MM.1S (cell line): ENCODE data around the gene FARS2.

Source experiments
- DNase-seq: peaks from one replicate; pipeline ENCODE4 v3.0.0-alpha.2; 2015
- H2AFZ ChIP-seq: fragments of 300-600 bp; sonication (generic); 2 replicates; pipeline ENCODE4 v1.6.0; 2016; ENCODE audit warnings: antibody characterized with exemption, low read length
- H3F3A ChIP-seq: fragments of 300-600 bp; sonication (generic); 2 replicates; pipeline ENCODE4 v1.6.1; 2016; ENCODE audit warnings: mild to moderate bottlenecking, antibody characterized with exemption, low read length, moderate library complexity, mixed read lengths; ENCODE audit not compliant: insufficient read depth
- H3K27ac ChIP-seq: fragments of 300-600 bp; sonication (generic); 2 replicates; pipeline ENCODE4 v1.5.1; 2016; ENCODE audit warnings: mild to moderate bottlenecking, low read length
- H3K27me3 ChIP-seq: fragments of 300-600 bp; sonication (generic); replicated peaks from 2 replicates; pipeline ENCODE4 v1.6.0; 2016; ENCODE audit warnings: low read length; ENCODE audit not compliant: insufficient read depth
- H3K36me3 ChIP-seq: fragments of 300-600 bp; sonication (generic); replicated peaks from 2 replicates; pipeline ENCODE4 v1.6.1; 2016; ENCODE audit warnings: mild to moderate bottlenecking, low read length, mixed read lengths; ENCODE audit not compliant: insufficient read depth
- H3K4me1 ChIP-seq: fragments of 300-600 bp; sonication (generic); 2 replicates; pipeline ENCODE4 v1.6.1; 2016; ENCODE audit warnings: low read length, mixed read lengths
- H3K4me2 ChIP-seq: fragments of 300-600 bp; sonication (generic); 2 replicates; pipeline ENCODE4 v1.6.0; 2016; ENCODE audit warnings: low read depth, low read length
- H3K4me3 ChIP-seq: fragments of 300-600 bp; sonication (generic); 2 replicates; pipeline ENCODE4 v1.5.1; 2016; ENCODE audit warnings: low read length, mixed read lengths
- H3K79me2 ChIP-seq: fragments of 300-600 bp; sonication (generic); 2 replicates; pipeline ENCODE4 v1.6.1; 2016; ENCODE audit warnings: mixed run types, low read length, mixed read lengths
- H3K9ac ChIP-seq: fragments of 300-600 bp; sonication (generic); 2 replicates; pipeline ENCODE4 v1.6.1; 2016; ENCODE audit warnings: low read length, mixed read lengths
- H3K9me2 ChIP-seq: fragments of 300-600 bp; sonication (generic); replicated peaks from 2 replicates; pipeline ENCODE4 v1.6.1; 2016; ENCODE audit warnings: mild to moderate bottlenecking, low read length, mixed read lengths; ENCODE audit not compliant: insufficient read depth
- H3K9me3 ChIP-seq: fragments of 300-600 bp; sonication (generic); replicated peaks from 2 replicates; pipeline ENCODE4 v1.6.1; 2016; ENCODE audit warnings: mild to moderate bottlenecking, low read length, mixed read lengths; ENCODE audit not compliant: insufficient read depth
- H4K20me1 ChIP-seq: fragments of 300-600 bp; sonication (generic); 2 replicates; pipeline ENCODE4 v1.6.1; 2016; ENCODE audit warnings: mild to moderate bottlenecking, low read length, moderate library complexity, mixed read lengths; ENCODE audit not compliant: insufficient read depth
- CTCF ChIP-seq: fragments of 300-600 bp; sonication (generic); IDR thresholded peaks from 2 replicates; pipeline ENCODE4 v1.5.1; 2016; ENCODE audit warnings: antibody characterized with exemption, low read length, mixed read lengths
- EZH2 ChIP-seq: fragments of 300-600 bp; sonication (generic); optimal IDR thresholded peaks from 2 replicates; pipeline ENCODE3; 2017; ENCODE audit warnings: low read depth, mild to moderate bottlenecking, antibody characterized with exemption, low read length, mixed read lengths
- EZH2phosphoT487 ChIP-seq: fragments of 300-600 bp; sonication (generic); IDR thresholded peaks from 2 replicates; pipeline ENCODE4 v1.6.1; 2018; ENCODE audit warnings: antibody characterized with exemption, low read length

Gene FARS2

GRCh38 chr6:5453546-5453945, 192.2 kb downstream of the FARS2 start:
- Histone ChIP-seq H3K9ac (no peak overlapping the region), H4K20me1 (no peaks in the 10 kb centered on the region), H2AFZ (no peak overlapping the region), H3K4me2 (no peak overlapping the region), H3K9me2 (no peaks in the 10 kb centered on the region), H3K36me3 (no peaks in the 10 kb centered on the region), H3K4me3 (no peak overlapping the region), H3F3A (no peaks in the 10 kb centered on the region), H3K27ac (no peak overlapping the region), H3K4me1 (no peaks in the 10 kb centered on the region), H3K9me3 (no peaks in the 10 kb centered on the region), H3K27me3 (no peaks in the 10 kb centered on the region), H3K79me2 (no peaks in the 10 kb centered on the region)
- TF ChIP-seq EZH2: no peak
- no peak for TF ChIP-seq EZH2phosphoT487
- no peak for TF ChIP-seq CTCF
- no peak for DNase-seq

GRCh38 chr6:5455142-5455541, 193.8 kb downstream of the FARS2 start:
- H3K27me3 ChIP-seq: no peaks in the 10 kb centered on the region
- no peak overlapping the region for H3K9ac ChIP-seq
- no peak overlapping the region for H3K4me2 ChIP-seq
- DNase-seq: no peak
- H3K36me3 ChIP-seq: no peaks in the 10 kb centered on the region
- no peak overlapping the region for H2AFZ ChIP-seq
- H3K9me2 ChIP-seq: no peaks in the 10 kb centered on the region
- no peak for TF ChIP-seq EZH2
- TF ChIP-seq EZH2phosphoT487: no peak
- no peak for TF ChIP-seq CTCF
- no peak overlapping the region for H3K4me3 ChIP-seq
- no peak overlapping the region for H3K27ac ChIP-seq
- H3K9me3 ChIP-seq: no peaks in the 10 kb centered on the region
- no peaks in the 10 kb centered on the region for H3K79me2 ChIP-seq
- no peaks in the 10 kb centered on the region for H4K20me1 ChIP-seq
- H3F3A ChIP-seq: no peaks in the 10 kb centered on the region
- H3K4me1 ChIP-seq: no peaks in the 10 kb centered on the region

GRCh38 chr6:5457041-5457440, 195.7 kb downstream of the FARS2 start:
- Histone ChIP-seq H3K27ac (no peak overlapping the region), H3K4me2 (no peak overlapping the region), H3K79me2 (no peaks in the 10 kb centered on the region), H3K4me3 (no peak overlapping the region), H3K9me2 (no peaks in the 10 kb centered on the region), H3K9ac (no peak overlapping the region), H3K27me3 (no peaks in the 10 kb centered on the region), H4K20me1 (no peaks in the 10 kb centered on the region), H3K9me3 (no peaks in the 10 kb centered on the region), H3K36me3 (no peaks in the 10 kb centered on the region), H3K4me1 (no peaks in the 10 kb centered on the region), H3F3A (no peaks in the 10 kb centered on the region), H2AFZ (no peak overlapping the region)
- TF ChIP-seq EZH2phosphoT487 (no peak), EZH2 (no peak)
- DNase-seq: no peak

- no peak overlapping the region for H3K4me3 ChIP-seq
- no peaks in the 10 kb centered on the region for H3F3A ChIP-seq
- no peak overlapping the region for H3K9ac ChIP-seq
- no peaks in the 10 kb centered on the region for H4K20me1 ChIP-seq
- H3K9me2 ChIP-seq: no peaks in the 10 kb centered on the region
- no peaks in the 10 kb centered on the region for H3K36me3 ChIP-seq
- H3K27me3 ChIP-seq: no peaks in the 10 kb centered on the region
- no peak for TF ChIP-seq EZH2
- no peak for TF ChIP-seq EZH2phosphoT487
- no peak for TF ChIP-seq CTCF
- H3K9me3 ChIP-seq: no peaks in the 10 kb centered on the region
- H3K4me1 ChIP-seq: no peaks in the 10 kb centered on the region
- no peak overlapping the region for H3K27ac ChIP-seq
- no peak for DNase-seq
- no peak overlapping the region for H3K4me2 ChIP-seq
- no peak overlapping the region for H2AFZ ChIP-seq
- no peaks in the 10 kb centered on the region for H3K79me2 ChIP-seq
Observed at GRCh38 chr6:5457983-5458683, 196.8 kb downstream of the FARS2 start.
